SU-DHL-6 (cell line): Measurements from ENCODE around the gene MDFI.

ENCODE experiments used
- H2AFZ ChIP-seq: fragments of 200-600 bp; sonication (generic); 2 replicates; pipeline ENCODE4 v1.6.1; 2014; ENCODE audit warnings: low read depth, mild to moderate bottlenecking, moderate library complexity, mixed read lengths, antibody characterized with exemption, low read length; ENCODE audit not compliant: severe bottlenecking
- H3F3A ChIP-seq: fragments of 200-600 bp; shearing (Covaris generic); 2 replicates; pipeline ENCODE4 v1.6.0; 2016; ENCODE audit warnings: antibody characterized with exemption, mild to moderate bottlenecking; ENCODE audit not compliant: insufficient read depth
- H3K27ac ChIP-seq: fragments of 200-600 bp; sonication (generic); 2 replicates; pipeline ENCODE4 v1.5.1; 2016; ENCODE audit warnings: low read depth, mild to moderate bottlenecking, low read length, moderate library complexity, mixed read lengths
- H3K27me3 ChIP-seq: fragments of 200-600 bp; sonication (generic), shearing (Covaris generic); 2 replicates; pipeline ENCODE4 v1.6.0; 2014; ENCODE audit warnings: mild to moderate bottlenecking, low read length
- H3K36me3 ChIP-seq: fragments of 200-600 bp; sonication (generic); 2 replicates; pipeline ENCODE4 v1.6.1; 2014; ENCODE audit warnings: mild to moderate bottlenecking, low read length, mixed read lengths
- H3K4me2 ChIP-seq: fragments of 300-600, 200-600 bp; shearing (Covaris generic), sonication (generic); 2 replicates; pipeline ENCODE4 v1.6.0; 2014; ENCODE audit warnings: low read length, low read depth, mild to moderate bottlenecking; ENCODE audit not compliant: poor library complexity, severe bottlenecking
- H3K4me3 ChIP-seq: fragments of 200-600 bp; sonication (generic); 2 replicates; pipeline ENCODE4 v1.5.1; 2014; ENCODE audit warnings: antibody characterized with exemption, low read length, mild to moderate bottlenecking, mixed read lengths; ENCODE audit not compliant: insufficient read depth, poor library complexity, severe bottlenecking
- H3K79me2 ChIP-seq: fragments of 200-600 bp; sonication (generic); 2 replicates; pipeline ENCODE4 v1.6.1; 2014; ENCODE audit warnings: mild to moderate bottlenecking, low read length, moderate library complexity; ENCODE audit not compliant: insufficient read depth
- H3K9ac ChIP-seq: fragments of 200-600 bp; sonication (generic); 2 replicates; pipeline ENCODE4 v1.7.0; 2014; ENCODE audit warnings: mild to moderate bottlenecking, low read length
- H3K9me2 ChIP-seq: fragments of 200-600 bp; sonication (generic); replicated peaks from 2 replicates; pipeline ENCODE4 v1.6.1; 2014; ENCODE audit warnings: low read length; ENCODE audit not compliant: insufficient read depth
- H3K9me3 ChIP-seq: fragments of 200-600 bp; sonication (generic); 2 replicates; pipeline ENCODE4 v1.6.1; 2014; ENCODE audit warnings: low read length, mixed read lengths; ENCODE audit not compliant: insufficient read depth
- H4K20me1 ChIP-seq: fragments of 200-600 bp; sonication (generic); 2 replicates; pipeline ENCODE4 v1.6.1; 2014; ENCODE audit warnings: low read depth, mild to moderate bottlenecking, antibody characterized with exemption, low read length, moderate library complexity, mixed read lengths
- CTCF ChIP-seq: fragments of 200-600 bp; sonication (generic); IDR thresholded peaks from one replicate; pipeline ENCODE4 v1.5.1; 2017; ENCODE audit warnings: antibody characterized with exemption, mild to moderate bottlenecking, low read length, moderate library complexity; ENCODE audit not compliant: insufficient read depth, poor library complexity, severe bottlenecking
- EZH2phosphoT487 ChIP-seq: fragments of 200-600 bp; sonication (generic), shearing (Covaris generic); conservative IDR thresholded peaks from 2 replicates; pipeline ENCODE4 v1.6.1; 2018; ENCODE audit warnings: mild to moderate bottlenecking, antibody characterized with exemption, low read length, moderate library complexity, mixed read lengths

MDFI gene

GRCh38 chr6:41642960-41643898 lies 5.0 kb downstream of the MDFI start:
- H3K79me2 ChIP-seq: no peaks in the 10 kb centered on the region
- H4K20me1 ChIP-seq: no peaks in the 10 kb centered on the region
- no peaks in the 10 kb centered on the region for H3K36me3 ChIP-seq
- H3K9me2 ChIP-seq: no peaks in the 10 kb centered on the region
- H3F3A ChIP-seq: no peaks in the 10 kb centered on the region
- H3K27me3 ChIP-seq: no peaks in the 10 kb centered on the region
- TF ChIP-seq EZH2phosphoT487 (no peak), CTCF (no peak)
- no peak overlapping the region for H3K9ac ChIP-seq
- no peak overlapping the region for H3K4me3 ChIP-seq
- H2AFZ ChIP-seq: no peak overlapping the region
- H3K4me2 ChIP-seq: no peak overlapping the region
- H3K9me3 ChIP-seq: no peaks in the 10 kb centered on the region
- no peak overlapping the region for H3K27ac ChIP-seq

- Histone ChIP-seq H2AFZ (no peak overlapping the region), H3F3A (no peaks in the 10 kb centered on the region), H3K9me3 (no peaks in the 10 kb centered on the region), H3K4me3 (no peak overlapping the region), H3K4me2 (no peak overlapping the region), H3K79me2 (no peaks in the 10 kb centered on the region), H3K36me3 (no peaks in the 10 kb centered on the region), H3K27me3 (no peaks in the 10 kb centered on the region), H3K27ac (no peak overlapping the region), H3K9ac (no peak overlapping the region), H4K20me1 (no peaks in the 10 kb centered on the region), H3K9me2 (no peaks in the 10 kb centered on the region)
- TF ChIP-seq CTCF (no peak), EZH2phosphoT487 (no peak)
Observed at GRCh38 chr6:41643899-41644269, 5.6 kb downstream of the MDFI start.

GRCh38 chr6:41644297-41644879 lies 6.1 kb downstream of the MDFI start:
- H3K4me2 ChIP-seq: no peak overlapping the region
- H2AFZ ChIP-seq: no peak overlapping the region
- no peak overlapping the region for H3K27ac ChIP-seq
- H3K27me3 ChIP-seq: no peaks in the 10 kb centered on the region
- no peaks in the 10 kb centered on the region for H3F3A ChIP-seq
- H3K9ac ChIP-seq: no peak overlapping the region
- H3K4me3 ChIP-seq: no peak overlapping the region
- no peaks in the 10 kb centered on the region for H3K9me3 ChIP-seq
- no peaks in the 10 kb centered on the region for H3K79me2 ChIP-seq
- no peaks in the 10 kb centered on the region for H3K9me2 ChIP-seq
- no peaks in the 10 kb centered on the region for H3K36me3 ChIP-seq
- TF ChIP-seq CTCF (no peak), EZH2phosphoT487 (no peak)
- H4K20me1 ChIP-seq: no peaks in the 10 kb centered on the region
